Neuron (in vitro differentiated cells): Measurements from ENCODE around the gene BRD7.

ENCODE experiments used
- H2AFZ ChIP-seq: one replicate; pipeline ENCODE4 v1.6.1; 2013; ENCODE audit warnings: low read depth, mild to moderate bottlenecking, inconsistent platforms, low read length, moderate library complexity
- H3K27me3 ChIP-seq: one replicate; pipeline ENCODE4 v1.6.1; 2013; ENCODE audit warnings: low read length; ENCODE audit not compliant: insufficient read depth
- H3K36me3 ChIP-seq: one replicate; pipeline ENCODE4 v1.6.1; 2013; ENCODE audit warnings: low read length; ENCODE audit not compliant: insufficient read depth
- H3K4me1 ChIP-seq: one replicate; pipeline ENCODE4 v1.6.1; 2013; ENCODE audit warnings: low read length; ENCODE audit not compliant: insufficient read depth
- H3K4me3 ChIP-seq: 2 replicates; pipeline ENCODE4 v1.5.1; 2013; ENCODE audit warnings: mild to moderate bottlenecking, low read length, moderate library complexity
- H3K9me3 ChIP-seq: one replicate; pipeline ENCODE4 v1.6.1; 2013; ENCODE audit warnings: low read length

Gene BRD7

GRCh38 chr16:50368410-50369132, at the start of gene BRD7:
BRD7 (minus strand) TSS chr16:50368988; CDS start chr16:50368774, 214 bp downstream.
- H3K4me3 ChIP-seq = peak within 1 kb of the TSS; percentile 93
- H3K9me3 ChIP-seq = no peaks in the 10 kb centered on the region
- H2AFZ ChIP-seq = peak within 1 kb of the TSS; percentile 49

GRCh38 chr16:50416388-50416787, 47.6 kb upstream of the BRD7 start:
- Histone ChIP-seq H3K4me3 (no peak overlapping the region), H3K36me3 (no peaks in the 10 kb centered on the region), H2AFZ (no peak overlapping the region), H3K4me1 (no peaks in the 10 kb centered on the region), H3K9me3 (no peaks in the 10 kb centered on the region), H3K27me3 (no peaks in the 10 kb centered on the region)

More at GRCh38 chr16:50368410-50369132, at the start of gene BRD7:
- Histone ChIP-seq H3K27me3 (no peaks in the 10 kb centered on the region), H3K36me3 (peaks cover 38% of the 10 kb centered on the region), H3K4me1 (peaks cover 16% of the 10 kb centered on the region)

- no peaks in the 10 kb centered on the region for H3K4me1 ChIP-seq
These were observed 45.4 kb upstream of the BRD7 start for GRCh38 chr16:50414152-50414551.

GRCh38 chr16:50411034-50411433, 42.2 kb upstream of the BRD7 start:
- Histone ChIP-seq H3K4me3 (no peak overlapping the region), H3K9me3 (no peaks in the 10 kb centered on the region)

More at GRCh38 chr16:50414152-50414551, 45.4 kb upstream of the BRD7 start:
- no peaks in the 10 kb centered on the region for H3K27me3 ChIP-seq
- H3K9me3 ChIP-seq = no peaks in the 10 kb centered on the region
- no peak overlapping the region for H2AFZ ChIP-seq
- H3K36me3 ChIP-seq = no peaks in the 10 kb centered on the region
- no peak overlapping the region for H3K4me3 ChIP-seq

GRCh38 chr16:50408001-50408561, 39.3 kb upstream of the BRD7 start:
- peaks cover 4% of the 10 kb centered on the region for H3K4me1 ChIP-seq
- H3K36me3 ChIP-seq = no peaks in the 10 kb centered on the region
- H3K9me3 ChIP-seq = no peaks in the 10 kb centered on the region
- no peak overlapping the region for H3K4me3 ChIP-seq
- H2AFZ ChIP-seq = no peak overlapping the region
- no peaks in the 10 kb centered on the region for H3K27me3 ChIP-seq

More at GRCh38 chr16:50411034-50411433, 42.2 kb upstream of the BRD7 start:
- H3K27me3 ChIP-seq = no peaks in the 10 kb centered on the region
- peaks cover 4% of the 10 kb centered on the region for H3K4me1 ChIP-seq
- no peak overlapping the region for H2AFZ ChIP-seq
- H3K36me3 ChIP-seq = no peaks in the 10 kb centered on the region

- H3K27me3 ChIP-seq = no peaks in the 10 kb centered on the region
- H3K9me3 ChIP-seq = no peaks in the 10 kb centered on the region
- H3K4me1 ChIP-seq = peaks cover 4% of the 10 kb centered on the region
- H3K4me3 ChIP-seq = no peak overlapping the region
- H2AFZ ChIP-seq = no peak overlapping the region
- H3K36me3 ChIP-seq = no peaks in the 10 kb centered on the region
These were observed 38.6 kb upstream of the BRD7 start for GRCh38 chr16:50407351-50407750.

- Histone ChIP-seq H3K9me3 (no peaks in the 10 kb centered on the region), H3K27me3 (no peaks in the 10 kb centered on the region), H3K4me1 (peaks cover 4% of the 10 kb centered on the region), H2AFZ (no peak overlapping the region), H3K4me3 (no peak overlapping the region), H3K36me3 (no peaks in the 10 kb centered on the region)
These were observed 34.7 kb upstream of the BRD7 start for GRCh38 chr16:50403491-50403890.

GRCh38 chr16:50402298-50402895, 33.6 kb upstream of the BRD7 start:
- no peak overlapping the region for H2AFZ ChIP-seq
- no peaks in the 10 kb centered on the region for H3K9me3 ChIP-seq
- H3K36me3 ChIP-seq = no peaks in the 10 kb centered on the region

GRCh38 chr16:50401355-50401754, 32.6 kb upstream of the BRD7 start:
- Histone ChIP-seq H3K4me1 (no peaks in the 10 kb centered on the region), H2AFZ (no peak overlapping the region), H3K36me3 (no peaks in the 10 kb centered on the region), H3K9me3 (no peaks in the 10 kb centered on the region), H3K27me3 (no peaks in the 10 kb centered on the region), H3K4me3 (no peak overlapping the region)

More at GRCh38 chr16:50402298-50402895, 33.6 kb upstream of the BRD7 start:
- no peaks in the 10 kb centered on the region for H3K4me1 ChIP-seq
- H3K27me3 ChIP-seq = no peaks in the 10 kb centered on the region
- no peak overlapping the region for H3K4me3 ChIP-seq

- no peaks in the 10 kb centered on the region for H3K9me3 ChIP-seq
- H3K36me3 ChIP-seq = no peaks in the 10 kb centered on the region
- no peaks in the 10 kb centered on the region for H3K27me3 ChIP-seq
- H3K4me1 ChIP-seq = no peaks in the 10 kb centered on the region
- no peak overlapping the region for H2AFZ ChIP-seq
- H3K4me3 ChIP-seq = no peak overlapping the region
These were observed 32.2 kb upstream of the BRD7 start for GRCh38 chr16:50400967-50401348.

- Histone ChIP-seq H2AFZ (no peak overlapping the region), H3K27me3 (no peaks in the 10 kb centered on the region), H3K4me3 (no peak overlapping the region), H3K4me1 (no peaks in the 10 kb centered on the region), H3K36me3 (no peaks in the 10 kb centered on the region), H3K9me3 (no peaks in the 10 kb centered on the region)
These were observed 31.7 kb upstream of the BRD7 start for GRCh38 chr16:50400312-50400966.

GRCh38 chr16:50399411-50399810, 30.6 kb upstream of the BRD7 start:
- H3K4me3 ChIP-seq = no peak overlapping the region
- H3K27me3 ChIP-seq = no peaks in the 10 kb centered on the region
- H3K9me3 ChIP-seq = no peaks in the 10 kb centered on the region
- no peaks in the 10 kb centered on the region for H3K4me1 ChIP-seq
- H3K36me3 ChIP-seq = no peaks in the 10 kb centered on the region
- no peak overlapping the region for H2AFZ ChIP-seq

GRCh38 chr16:50398336-50398735, 29.5 kb upstream of the BRD7 start:
- Histone ChIP-seq H3K4me3 (no peak overlapping the region), H3K27me3 (no peaks in the 10 kb centered on the region), H2AFZ (no peak overlapping the region), H3K4me1 (no peaks in the 10 kb centered on the region), H3K9me3 (no peaks in the 10 kb centered on the region), H3K36me3 (no peaks in the 10 kb centered on the region)
